ENCODE measurements around the gene SLC16A2.
"Not testable (repeated sequence)": the region's sequence is repeated elsewhere in the genome, so short reads cannot be mapped to it uniquely, and the experiment has no call there.

SLC16A2 gene

DNA sequence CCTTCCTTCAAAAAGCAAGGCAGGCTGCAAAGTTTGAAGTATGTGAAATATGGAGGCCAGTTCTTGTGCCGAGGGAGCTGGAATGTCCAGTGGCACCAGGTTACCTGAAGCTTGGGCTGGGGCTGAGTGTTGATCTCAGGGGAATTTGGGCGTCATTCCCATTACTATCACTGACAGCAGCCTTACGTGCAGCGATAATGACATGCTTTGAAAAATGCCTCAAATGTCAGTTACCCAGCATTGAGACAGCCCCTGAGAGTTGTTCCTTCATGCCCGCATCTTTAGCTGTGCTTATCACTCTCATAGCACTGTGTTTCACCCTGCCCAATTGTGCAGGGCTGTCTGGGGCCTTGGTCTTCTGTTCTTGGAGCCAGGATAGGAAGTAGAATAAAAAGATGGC lies 27.4 kb downstream of the SLC16A2 start:
- no peak for DNase-seq

DNA sequence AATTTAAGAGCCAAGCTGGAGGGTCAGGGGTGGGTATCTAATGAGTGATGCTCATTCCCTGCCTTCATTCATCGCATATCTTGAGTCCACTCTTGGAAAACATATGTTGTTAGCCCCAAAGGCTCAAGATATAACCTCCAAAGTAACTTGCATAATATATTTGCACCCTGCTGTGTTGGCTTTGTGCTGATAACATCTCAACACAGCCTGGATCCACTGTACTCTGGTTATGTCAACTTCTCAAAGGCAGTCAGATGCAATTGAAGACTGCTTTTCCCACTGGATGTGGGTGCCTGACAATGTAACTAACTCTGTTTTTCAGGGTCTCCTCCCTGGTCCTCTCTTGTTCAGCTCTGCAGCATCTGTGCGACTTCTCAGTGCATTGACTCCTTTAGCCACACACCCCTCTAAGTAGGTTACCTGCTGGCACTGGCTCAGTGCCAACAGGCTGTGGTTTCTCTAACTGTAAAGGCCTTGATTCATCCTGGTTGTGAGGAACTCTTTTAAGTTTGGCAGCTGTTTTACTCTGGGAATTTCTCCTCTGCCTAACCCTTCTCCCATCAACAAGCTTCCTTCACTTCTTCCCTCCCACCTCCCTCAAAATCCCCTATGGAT lies 28.1 kb downstream of the SLC16A2 start:
- DNase-seq, result no peak

DNA sequence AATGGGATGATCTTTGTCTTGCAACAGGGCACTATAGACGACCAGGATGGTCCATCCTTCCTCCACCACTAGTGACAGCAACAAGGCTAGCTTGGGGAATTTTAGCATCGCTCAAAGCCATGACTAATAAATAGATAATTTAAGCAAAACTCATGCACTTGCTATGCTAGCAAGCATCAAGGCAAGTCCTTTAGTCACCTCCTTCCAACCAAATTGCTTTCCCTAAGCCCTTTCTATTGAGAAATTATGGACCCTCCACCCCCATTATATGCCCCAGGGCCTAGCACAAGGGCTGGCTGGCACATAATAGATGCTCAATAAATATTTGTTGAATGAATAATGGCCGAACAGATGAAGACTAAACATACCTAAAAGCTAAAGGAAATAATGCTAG lies 28.6 kb downstream of the SLC16A2 start:
- DNase-seq, result no peak

DNA sequence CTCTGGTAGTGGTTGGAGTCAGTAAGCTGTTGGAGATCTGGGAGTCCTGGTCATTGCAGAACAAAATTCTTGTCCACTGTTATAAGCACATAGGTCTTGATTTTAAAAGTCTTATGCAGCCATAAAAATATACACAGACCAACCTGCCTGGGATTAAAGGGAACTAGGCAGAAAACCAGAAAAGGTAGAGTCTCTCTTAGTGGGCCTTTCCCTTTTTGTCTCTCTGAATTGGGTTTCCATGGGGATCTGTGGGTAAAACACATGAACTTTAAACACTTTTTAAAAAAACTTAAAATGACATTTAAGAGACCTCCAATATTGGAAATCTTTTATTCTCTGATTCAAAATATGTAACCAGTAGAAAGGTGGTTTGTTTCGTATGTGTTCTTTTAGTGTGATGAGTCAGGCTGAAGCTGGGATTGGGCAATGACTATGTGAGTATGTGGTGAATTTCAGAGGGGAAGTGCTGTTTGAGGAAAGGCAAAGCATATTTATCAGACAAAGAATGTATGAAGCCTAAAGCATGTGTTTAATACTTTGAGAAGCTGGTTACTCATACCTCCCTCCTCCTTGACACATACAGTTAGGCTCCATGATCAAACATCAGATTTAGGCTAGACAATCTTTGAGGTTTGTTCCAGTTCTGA lies 29.6 kb downstream of the SLC16A2 start:
- DNase-seq, result no peak

DNA sequence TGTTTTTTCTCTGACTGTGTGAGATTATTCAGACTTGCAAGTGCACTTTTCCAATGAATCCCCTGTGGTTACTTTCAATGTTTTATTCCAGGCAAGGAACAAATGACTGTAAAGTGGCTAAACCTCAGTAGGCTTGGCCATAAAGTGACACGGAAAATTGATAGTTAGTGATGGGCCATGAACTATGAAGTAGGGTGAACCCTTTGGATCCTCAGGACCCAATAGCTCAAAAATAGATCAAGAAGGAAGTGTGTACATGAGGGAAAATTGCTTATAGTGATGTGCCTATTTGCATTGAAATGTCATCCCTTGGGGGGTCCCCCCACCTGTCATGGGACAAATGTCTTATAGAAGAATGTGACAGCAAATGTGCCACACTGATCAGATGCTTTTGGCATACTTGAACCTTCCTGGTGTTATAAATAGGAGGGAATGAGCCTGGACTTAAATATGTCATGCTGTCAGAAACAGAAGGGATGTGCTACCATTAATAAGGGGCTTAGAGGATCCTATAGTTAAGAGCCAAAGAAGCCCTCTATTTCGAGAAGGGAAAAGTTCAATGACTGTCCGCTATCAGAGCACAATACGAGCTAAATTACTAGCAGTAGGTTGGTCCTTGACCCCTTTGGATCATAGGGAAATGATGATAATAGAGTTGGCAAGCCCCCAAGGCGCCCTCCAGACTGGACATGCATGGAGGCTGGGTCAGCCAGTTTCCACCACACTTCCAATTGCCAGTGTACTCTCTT lies 30.3 kb downstream of the SLC16A2 start:
- no peak for DNase-seq

DNA sequence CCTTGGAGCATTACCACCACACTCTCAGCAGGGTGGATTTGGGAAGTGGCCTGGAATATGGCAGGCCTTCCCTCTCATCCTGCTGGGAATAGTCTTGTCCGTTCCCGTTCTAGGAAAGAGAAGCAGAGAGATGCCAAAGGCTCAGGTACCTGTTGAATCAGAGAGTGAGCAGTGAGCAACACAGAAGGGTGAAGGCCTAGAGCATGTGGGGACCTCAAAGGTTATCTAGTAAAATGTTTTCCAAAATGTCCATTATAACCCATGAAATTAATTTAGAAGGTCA lies 30.8 kb downstream of the SLC16A2 start:
- no peak for DNase-seq

DNA sequence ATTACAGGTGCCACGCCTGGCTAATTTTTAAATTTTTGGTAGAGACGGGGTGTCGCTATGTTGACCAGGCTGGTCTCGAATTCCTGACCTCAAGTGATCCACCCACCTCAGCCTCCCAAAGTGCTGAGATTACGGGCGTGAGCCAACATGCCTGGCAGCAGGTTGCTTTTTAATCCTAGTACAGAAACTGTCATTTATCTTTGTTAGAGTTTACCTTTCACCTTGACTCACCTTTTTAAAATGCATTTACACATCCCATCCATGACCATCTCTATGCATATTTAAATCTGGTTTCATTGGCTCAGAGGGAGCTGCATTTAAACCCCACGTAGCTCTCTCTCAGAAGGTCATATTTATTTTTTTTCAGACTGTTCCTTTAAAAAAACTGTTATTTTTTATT lies 31.9 kb downstream of the SLC16A2 start:
- no peak for DNase-seq

DNA sequence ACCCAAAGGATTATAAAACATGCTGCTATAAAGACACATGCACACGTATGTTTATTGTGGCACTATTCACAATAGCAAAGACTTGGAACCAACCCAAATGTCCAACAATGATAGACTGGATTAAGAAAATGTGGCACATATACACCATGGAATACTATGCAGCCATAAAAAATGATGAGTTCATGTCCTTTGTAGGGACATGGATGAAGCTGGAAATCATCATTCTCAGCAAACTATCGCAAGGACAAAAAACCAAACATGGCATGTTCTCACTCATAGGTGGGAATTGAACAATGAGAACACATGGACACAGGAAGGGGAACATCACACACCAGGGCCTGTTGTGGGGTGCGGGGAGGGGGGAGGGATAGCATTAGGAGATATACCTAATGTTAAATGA lies 32.9 kb downstream of the SLC16A2 start:
- DNase-seq, result not testable (repeated sequence)

DNA sequence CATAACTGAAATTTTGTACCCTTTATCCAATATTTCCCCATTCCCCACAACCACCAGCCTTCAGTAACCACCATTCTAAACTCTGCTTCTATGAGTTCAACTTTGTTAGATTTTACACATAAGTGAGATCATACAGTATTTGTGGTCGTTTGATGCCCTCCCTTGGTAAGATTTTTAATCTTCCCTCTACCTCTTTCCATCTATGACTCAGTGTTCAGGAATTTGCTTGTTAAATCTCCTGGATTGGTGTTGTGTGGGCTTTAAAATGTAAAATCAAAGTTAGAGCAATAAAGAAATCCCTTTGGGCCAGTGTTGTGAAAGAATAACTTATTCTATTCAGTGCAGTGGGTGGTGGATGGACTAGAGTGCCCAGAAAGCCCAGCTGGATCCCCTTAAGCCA lies 37.4 kb downstream of the SLC16A2 start:
- DNase-seq, result no peak

DNA sequence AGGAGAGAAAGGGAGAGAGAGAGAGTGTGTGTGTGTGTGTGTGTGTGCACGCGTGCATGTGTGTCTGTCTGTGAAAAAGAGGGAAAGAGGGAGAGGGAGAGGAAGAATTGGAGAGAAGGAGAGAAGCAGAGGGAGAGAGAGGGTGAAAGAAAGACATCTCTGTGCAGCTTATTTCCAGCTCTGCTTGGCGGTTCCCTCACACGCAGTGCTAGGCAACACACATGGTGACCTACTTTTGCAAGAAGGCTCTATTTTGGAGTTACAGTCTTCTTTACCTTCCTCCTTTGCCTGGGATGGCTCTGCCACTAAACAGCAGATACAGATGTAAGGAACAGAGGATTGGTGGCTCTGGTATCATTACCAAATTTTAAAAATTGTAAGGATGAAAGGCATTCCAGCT lies 40.1 kb downstream of the SLC16A2 start:
- DNase-seq, result no peak

DNA sequence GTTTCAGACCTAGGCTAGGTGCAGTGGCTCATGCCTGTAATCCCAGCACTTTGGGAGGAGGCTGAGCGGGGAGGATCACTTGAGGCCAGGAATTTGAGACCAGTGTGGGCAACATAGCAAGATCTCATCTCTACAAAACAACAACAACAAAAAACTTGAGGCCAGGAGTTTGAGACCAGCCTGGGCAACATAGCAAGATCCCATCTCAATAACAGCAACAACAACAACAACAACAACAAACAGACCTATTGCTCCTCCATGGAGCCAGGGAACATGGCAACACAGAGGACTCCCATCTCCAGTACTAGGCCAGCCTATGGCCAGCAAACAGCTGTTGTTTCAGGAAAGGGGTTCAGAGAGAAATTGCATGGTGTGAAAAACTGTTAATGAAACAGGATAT lies 43.4 kb downstream of the SLC16A2 start:
- no peak for DNase-seq

DNA sequence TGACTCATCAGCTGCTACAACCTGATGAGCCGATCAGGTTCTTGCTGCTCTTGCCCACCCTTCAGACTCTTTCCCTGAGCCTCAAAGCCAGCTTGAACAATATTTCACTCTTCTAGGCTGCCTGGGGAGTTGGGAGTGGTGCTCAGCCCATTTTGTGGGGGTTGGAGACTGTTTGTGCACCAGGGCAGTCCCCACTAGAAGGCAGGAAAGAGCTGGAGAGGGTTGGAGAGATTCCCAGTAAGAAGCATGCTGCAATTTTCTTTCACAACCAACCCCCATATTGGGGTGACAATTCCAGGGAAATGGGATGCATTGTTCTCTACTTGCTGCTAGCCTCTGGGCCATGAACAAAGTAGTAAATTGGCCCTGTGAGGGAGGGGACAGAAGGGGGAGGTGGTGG lies 44.1 kb downstream of the SLC16A2 start:
- no peak for DNase-seq

DNA sequence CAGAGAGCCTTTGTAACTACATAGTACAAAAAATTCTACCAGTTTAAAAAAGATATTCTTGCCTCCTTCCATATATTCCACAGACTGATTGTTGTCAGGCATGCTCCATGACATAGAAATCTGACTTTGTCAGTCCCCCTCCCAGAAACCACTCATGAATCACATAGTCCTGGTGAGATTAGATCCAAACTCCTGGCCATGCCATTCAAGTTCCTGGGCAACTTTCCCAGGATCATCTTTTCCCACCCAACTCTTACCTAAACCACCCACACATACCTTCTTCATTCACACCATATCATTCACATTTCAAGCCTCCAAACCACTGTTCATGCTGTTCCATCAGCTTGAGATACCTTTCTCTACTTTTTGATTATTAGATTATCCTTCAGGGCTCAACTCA lies 46.4 kb downstream of the SLC16A2 start:
- no peak for DNase-seq

DNA sequence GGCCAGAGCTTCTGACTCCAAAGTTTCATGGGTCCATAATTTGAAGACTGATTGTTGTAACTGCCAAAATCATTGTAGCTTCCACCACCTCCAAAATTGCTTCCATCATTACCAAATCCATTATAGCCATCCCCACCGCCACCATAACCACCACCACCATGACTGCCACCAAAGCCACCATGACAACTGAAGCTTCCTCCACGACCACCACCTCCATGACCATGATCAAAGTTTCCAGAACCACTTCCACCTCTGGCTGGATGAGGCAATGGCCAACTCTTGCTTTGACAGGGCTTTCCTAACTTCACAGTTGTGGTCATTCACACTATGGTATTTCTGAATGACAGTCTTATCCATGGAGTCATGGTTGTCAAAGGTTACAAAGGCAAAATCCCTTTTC lies 51.8 kb downstream of the SLC16A2 start:
- not testable (repeated sequence) for DNase-seq

DNA sequence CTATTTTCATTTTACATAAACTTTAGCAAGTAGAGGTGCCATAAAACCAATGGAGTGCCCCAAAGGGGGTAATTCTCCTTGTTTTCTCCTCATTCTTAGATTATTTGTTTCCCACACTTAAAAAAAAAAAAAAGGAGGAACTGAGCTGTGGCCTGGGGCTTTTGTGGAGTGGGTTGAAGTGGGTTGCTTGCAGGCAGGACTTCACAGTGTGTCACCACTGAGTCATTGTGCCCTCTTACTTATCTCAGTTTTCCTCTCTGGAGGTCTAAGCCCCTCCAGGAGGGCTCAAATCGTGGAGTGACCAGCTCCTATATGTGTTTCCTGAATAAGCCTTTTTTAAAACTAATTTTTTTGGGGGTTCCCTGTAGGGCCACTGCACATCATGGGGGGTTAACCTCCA lies 69.0 kb downstream of the SLC16A2 start:
- DNase-seq, result no peak

DNA sequence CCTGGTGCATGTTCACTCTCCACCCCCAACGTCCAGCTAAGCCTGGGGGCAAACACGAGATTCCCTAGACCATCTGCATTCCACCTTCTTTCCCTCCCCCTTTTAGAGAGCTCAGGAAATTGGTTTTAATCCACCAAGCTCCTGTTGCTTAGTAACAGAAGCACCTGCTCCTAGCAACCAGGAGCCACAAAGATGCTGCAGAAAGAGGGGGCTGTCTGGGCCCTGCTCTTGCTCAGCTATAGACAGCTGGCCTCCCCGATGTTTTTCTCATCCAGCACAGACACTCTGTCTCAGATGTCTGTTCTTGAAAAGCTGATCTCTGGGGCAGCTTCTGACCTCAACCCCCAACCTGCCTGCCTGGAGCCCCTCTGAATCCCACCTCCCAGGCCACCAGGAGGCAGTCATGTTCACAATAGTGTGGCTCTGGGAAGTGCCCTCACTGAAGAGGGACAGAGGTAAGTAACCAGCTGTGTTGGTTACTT lies 71.5 kb downstream of the SLC16A2 start:
- DNase-seq, result peak; percentile 2

DNA sequence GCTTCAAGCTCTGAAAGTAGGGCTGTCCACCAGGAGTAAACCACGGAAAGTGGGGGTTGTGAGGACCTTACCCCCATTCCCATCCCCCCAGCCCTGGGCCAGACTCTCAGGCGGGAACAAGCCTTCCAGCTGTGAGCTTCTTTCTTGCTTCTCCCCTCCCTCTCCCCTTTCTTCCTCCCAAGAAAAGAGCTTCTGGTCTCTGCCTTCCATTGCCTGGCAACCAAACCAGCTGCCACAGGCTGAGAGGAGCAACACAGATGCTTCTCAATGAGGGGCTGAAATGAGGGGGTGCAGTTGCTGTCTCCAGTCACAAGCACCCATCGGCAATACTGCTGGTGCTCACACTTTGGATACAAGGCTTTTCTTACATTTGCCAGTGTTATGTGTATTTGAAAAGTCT lies 72.5 kb downstream of the SLC16A2 start:
- DNase-seq, result no peak

DNA sequence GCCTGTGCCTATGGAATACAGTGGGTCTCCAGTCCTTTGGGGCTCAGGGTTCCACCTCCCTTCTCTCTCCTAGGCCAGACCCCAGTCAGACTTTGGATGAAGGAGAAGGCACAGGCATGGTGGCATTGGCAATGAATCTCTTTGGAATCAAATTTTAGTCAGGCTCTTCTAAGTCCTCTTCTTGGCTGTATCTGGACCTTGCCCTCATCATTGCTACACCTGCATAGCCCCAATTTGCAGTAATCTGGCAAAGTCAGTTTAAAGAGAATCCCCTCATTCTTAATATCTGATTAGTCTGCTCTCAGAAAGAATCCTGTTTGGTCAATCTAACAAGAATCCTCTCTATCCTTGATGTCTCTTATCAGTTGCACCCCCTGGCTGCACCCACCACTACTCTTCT lies 77.6 kb downstream of the SLC16A2 start:
- DNase-seq, result no peak

DNA sequence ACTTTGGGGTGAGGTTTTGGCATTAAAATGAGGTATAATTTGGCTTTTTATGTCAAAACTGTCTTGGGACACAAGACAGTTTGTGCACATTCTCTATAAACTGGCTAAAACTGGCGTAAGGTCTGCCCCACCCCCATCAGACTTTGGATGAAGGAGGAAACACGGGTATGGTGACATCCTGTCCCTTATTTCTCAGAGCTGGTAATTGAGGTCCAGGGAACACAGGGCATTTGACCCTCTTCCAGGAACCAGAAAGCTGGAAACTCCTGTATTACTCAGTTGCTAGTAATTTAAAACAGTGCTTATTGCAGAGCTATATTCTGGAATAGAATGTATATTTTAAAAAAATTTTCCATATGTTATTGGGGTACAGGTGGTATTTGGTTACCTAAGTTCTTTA lies 78.8 kb downstream of the SLC16A2 start:
- no peak for DNase-seq

DNA sequence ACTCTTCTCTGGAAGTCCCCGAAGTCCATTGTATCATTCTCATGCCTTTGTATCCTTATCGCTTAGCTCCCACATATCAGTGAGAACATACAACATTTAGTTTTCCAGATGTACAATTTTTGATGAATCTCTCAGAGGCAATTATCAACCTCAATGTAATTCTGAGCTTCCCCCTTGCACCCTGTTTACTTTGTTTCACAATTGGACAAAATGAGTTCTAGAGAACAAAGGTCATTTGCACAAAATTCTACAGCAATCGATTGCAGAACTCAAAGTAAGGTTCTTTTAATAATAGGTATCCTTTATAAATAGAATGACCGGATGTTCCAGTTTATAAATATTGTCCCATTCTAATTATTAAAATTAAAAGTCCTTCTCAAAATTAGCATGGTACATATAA lies 79.3 kb downstream of the SLC16A2 start:
- no peak for DNase-seq

DNA sequence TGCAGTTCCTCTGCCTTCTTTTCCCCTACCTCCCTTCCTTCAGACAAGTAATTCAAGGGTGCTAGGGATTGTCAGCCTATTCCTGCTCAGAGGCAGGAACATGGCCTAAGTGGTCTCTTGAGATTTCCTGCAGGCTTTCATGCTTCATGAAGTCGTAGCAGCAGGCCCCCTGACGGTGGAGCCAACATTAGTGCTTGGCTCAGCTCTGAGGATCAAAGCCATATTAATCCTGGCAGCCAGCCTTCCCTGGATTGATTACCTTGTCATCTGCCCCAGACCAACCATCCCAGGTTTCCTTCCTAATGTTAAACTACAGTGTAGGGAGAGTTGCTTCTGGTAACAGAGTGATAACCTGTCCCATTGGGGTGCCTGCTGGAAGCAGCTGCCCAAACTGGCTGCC lies 84.1 kb downstream of the SLC16A2 start:
- DNase-seq, result no peak

DNA sequence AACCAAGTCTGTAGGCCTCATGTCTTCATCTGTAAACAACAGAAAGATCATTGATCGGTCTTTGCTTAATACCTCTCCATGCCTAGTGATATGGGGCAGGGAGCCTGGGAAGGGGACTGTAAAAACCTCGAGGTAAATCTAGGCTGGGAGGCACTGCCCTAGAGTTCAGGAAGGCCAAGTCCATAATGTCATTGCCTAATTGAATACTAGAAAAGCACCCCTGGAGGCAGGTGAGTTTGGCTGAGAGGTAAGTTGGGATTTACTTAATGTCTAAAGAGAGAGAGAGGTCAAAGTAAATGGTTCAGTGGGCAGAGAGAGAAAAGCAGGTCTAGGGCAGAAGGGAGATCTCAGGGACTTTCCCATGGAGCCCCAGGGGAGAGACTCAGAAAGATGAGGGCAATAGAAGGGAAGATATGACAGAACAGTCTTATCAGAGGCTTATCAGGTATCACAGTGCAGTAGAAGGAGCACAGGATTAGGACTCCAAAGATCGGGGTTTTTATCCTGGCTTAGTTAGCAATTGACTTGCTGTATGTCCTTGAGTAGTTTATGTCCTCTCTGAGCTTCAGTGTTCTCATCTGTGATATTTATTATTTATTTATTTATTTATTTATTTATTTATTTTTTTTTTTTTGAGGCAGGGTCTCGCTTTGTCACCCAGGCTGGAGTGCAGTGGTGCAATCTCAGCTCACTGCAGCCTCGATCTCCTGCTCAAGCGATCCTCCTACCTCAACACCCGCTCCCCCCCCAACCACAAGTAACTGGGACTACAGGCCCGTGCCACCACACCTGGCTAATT lies 85.2 kb downstream of the SLC16A2 start:
- DNase-seq, result no peak

DNA sequence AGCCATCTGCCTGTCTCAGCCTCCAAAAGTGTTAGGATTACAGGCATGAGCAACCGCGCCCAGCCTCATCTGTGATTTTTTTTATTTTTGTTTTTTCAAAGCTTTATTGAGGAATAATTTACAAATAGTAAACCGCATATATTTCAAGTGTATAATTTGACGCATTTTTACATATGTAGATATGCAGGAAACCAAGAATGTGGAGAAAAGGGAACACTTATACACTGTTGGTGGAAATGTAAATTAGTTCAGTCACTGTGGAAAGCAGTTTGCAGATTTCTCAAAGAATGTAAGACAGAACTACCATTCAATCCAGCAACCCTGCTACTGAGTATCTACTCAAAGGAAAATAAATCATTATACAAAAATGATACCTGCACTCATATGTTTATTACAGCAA lies 85.9 kb downstream of the SLC16A2 start:
- DNase-seq, result no peak

DNA sequence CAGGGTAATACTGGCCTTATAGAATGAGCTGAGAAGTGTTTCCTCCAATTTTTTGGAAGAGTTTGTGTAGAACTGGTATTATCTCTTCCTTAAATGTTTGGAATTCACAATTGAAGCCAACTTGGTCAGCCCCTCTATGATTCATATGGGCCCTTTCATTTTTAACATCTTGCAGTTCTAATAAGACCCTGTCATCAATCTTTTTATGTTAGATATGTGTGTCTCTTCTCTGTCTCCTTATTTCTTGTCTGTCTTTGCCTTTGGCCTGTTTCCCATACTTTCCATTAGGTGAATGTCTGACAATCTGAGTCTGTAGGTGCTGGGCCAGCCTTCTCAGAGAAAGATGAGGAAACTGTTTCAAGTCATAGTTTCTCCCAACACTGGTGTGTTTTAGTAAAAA lies 88.7 kb downstream of the SLC16A2 start:
- DNase-seq, result no peak
